ENCODE measurements around the gene NT5C1A.

NT5C1A gene

DNA sequence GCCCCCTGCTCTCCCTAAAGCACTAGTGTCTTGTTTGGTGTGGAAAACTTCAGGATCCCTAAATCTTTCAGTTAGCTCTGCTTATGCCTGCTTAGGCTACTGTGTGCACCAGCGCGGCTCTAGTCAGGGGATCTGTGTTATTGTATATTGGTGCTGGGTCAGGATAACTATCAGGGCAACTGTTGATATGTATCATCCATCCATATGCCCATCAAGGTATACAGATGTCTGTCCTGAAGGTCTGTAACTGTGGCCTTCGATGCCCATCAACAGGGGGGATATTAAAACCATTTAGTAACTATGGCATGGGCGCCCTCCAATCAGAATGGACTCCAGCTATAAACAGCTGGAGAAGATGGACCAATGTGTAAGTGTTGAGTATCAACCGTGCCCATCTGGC lies 12.4 kb downstream of the NT5C1A start:
- no peak for DNase-seq (ENCODE audit: low spot score)

DNA sequence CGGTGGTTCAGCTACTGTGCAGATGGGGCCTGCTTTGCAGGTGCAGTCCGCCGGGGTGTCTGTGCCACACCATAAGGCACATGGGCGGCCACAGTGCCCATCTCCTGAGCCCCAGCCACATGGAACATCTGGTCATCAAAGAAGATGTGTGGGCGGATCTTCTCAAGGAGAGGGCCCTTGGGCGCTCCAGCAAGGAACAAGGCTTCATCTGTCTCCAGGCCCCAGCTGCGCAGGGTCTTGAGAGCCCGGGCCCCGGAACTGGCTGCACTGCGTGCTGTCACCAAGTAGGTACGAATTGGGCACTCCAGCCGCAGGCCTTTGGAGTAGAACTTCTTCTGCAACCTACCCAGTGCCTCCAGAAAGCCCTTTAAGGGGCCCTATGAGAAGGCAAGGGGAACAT lies 12.8 kb downstream of the NT5C1A start:
- no peak for DNase-seq (ENCODE audit: low spot score)

DNA sequence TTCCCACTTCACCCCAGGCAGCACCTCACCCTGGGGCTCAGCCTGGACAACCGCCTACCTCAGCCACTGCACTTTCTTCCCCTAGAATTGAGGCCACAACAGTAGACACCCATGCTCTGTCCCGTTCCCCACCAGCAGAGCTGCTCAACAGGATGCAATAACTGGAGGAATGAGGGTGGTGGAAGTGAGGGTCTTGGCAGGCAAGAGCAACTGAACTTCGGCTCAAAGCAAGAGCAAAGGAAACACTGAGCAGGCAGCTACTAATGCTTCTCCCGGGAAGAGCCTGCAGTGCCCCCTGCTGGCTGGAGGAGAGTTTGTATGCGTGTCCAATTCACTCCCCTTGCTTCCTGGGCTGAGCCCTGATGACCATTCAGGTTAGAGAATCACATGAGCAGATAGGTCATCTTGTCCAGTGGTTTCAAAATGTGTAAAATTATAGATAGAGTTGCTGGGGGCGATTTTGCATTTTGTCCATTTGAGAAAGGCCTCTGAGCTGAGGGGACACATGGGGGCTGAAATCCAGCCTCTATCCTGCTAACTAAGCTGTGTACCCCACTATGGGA lies 13.9 kb downstream of the NT5C1A start:
- peak; percentile 53 for DNase-seq (ENCODE audit: low spot score)

GRCh38 chr1:39657402-39657801 lies 14.5 kb downstream of the NT5C1A start:
- DNase-seq (ENCODE audit: low spot score), result no peak

- no peak for DNase-seq (ENCODE audit: low spot score)
Measured at GRCh38 chr1:39656391-39656790, 15.5 kb downstream of the NT5C1A start.

GRCh38 chr1:39655578-39656268 lies 16.2 kb downstream of the NT5C1A start:
- DNase-seq (ENCODE audit: low spot score), result no peak

GRCh38 chr1:39654291-39654690 lies 17.6 kb downstream of the NT5C1A start:
- no peak for DNase-seq (ENCODE audit: low spot score)

DNA sequence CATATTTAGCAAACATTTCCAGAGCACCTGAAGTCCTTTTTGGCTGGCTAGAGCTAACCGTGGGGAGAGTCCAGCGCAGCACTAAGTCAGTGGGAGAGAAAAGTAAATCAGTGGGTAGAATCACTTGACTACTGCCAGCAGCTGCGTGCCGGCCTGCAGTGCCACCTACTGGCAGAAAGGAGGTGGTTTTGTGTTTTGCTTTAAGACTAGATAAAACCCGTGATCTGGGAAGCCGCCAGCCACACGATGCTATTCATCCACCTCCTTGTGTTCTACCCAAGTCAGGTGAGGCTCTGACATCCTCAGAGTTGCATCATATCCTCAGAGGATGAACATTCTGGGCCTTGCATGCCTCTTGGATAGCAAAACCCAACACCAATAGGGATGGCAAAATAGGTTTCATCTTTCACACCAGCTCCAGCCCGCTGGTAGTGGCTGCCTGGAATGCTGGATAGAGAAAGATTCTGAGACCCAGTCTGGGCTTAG lies 18.3 kb downstream of the NT5C1A start:
- DNase-seq (ENCODE audit: low spot score), result peak; percentile 59

DNA sequence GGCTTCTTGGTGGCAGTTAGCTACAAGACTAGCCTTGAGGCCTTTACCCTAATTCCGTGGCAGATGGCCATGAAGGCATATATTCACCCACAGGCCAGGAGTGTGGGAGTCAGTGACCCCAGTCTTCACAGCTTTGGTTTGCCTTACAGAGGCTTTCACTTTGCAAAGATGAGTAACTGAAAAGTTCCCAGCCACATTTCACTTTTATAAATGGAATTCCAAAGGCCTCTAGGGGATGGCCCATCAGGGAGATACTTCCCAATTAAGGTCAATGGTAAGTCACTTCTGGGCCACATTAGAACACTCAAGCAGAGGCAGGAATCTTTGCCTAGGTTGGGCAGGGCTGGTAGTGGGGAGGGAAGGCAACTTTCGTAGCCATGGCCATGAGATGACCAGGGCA lies 19.4 kb downstream of the NT5C1A start:
- no peak for DNase-seq (ENCODE audit: low spot score)

- DNase-seq (ENCODE audit: low spot score), result no peak
Measured at GRCh38 chr1:39652105-39652504, 19.8 kb downstream of the NT5C1A start.

DNA sequence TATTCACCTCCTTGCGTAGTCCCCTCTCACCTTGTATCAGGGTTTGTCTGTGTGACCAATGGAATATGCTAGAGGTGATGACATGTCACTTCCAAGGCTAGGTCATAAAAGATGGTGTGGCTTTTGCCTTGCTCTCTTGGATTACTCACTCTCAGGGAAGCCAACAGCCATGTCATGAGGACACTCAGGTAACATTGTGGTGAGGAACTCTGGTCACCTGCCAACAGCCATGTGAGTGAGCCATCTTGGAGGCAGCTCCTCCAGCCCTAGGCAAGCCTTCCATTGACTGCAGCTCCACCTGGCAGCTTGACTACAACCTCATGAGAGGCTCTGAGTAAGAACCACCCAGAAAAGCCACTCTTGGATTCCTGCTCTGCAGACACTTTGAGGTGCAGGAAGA lies 21.5 kb downstream of the NT5C1A start:
- DNase-seq (ENCODE audit: low spot score), result no peak

- DNase-seq (ENCODE audit: low spot score), result no peak
Measured at GRCh38 chr1:39649636-39650185, 22.2 kb downstream of the NT5C1A start.

GRCh38 chr1:39648496-39648895 lies 23.4 kb downstream of the NT5C1A start:
- DNase-seq (ENCODE audit: low spot score), result no peak

DNA sequence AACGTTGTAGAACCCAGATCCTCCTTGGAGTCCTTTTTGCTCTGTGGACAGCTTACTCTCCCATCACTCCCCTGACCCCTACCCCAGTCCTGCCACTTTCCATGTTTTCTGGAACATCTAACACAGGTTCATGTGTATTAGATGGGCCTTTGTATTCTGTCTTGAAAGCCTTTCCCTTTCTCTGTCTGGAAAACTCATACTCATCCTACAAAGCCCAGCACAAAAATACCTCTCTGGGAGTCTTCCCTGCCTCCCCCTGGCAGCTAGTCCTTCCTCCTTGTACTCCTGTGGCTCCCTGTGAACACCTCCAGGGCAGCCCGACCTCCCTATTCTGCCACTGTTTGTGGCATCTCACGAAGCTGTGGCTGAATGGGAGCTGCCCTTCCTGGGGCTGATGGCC lies 24.7 kb downstream of the NT5C1A start:
- DNase-seq (ENCODE audit: low spot score), result no peak

- DNase-seq (ENCODE audit: low spot score), result no peak
Measured at GRCh38 chr1:39646232-39647081, 25.4 kb downstream of the NT5C1A start.

GRCh38 chr1:39645411-39646043 lies 26.4 kb downstream of the NT5C1A start:
- no peak for DNase-seq (ENCODE audit: low spot score)

GRCh38 chr1:39643705-39644104 lies 28.2 kb downstream of the NT5C1A start:
- no peak for DNase-seq (ENCODE audit: low spot score)

DNA sequence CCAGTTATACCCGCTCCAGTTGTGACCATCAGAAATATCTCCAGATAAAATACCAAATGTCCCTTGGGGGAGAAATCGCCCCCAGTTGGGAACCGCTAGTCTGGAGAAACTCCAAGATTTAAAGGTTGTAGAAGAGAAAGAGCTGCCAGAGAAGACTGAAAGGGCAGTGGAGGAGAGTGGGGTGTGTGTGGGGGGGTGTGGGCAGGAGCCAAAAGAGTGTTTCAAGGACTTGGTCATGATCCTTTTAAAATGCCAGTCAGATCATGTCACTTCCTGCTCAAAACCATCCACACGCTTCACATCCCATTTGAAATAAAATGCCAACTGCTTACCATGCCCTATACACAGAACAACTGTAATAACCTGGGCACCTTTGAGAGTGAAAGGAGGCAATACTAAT lies 29.1 kb downstream of the NT5C1A start:
- DNase-seq (ENCODE audit: low spot score), result no peak

DNA sequence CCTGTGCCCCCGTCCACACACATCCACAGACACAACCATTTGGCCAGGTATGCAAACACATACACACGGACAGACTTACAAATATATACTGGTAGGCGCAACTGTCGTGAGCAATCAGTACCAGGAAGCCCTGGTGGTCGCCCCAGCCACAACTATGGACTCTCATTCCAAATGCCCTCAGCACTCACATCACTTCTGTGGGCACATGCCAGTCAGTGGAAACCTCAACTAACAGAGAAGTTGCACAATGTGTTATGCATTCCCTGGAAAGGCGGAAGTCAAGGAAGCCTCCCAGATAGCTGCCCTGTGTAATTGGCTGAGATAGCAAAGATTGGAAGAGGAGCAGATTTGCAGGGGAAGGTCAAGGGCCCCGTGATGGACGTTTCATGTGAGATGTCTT lies 31.0 kb downstream of the NT5C1A start:
- no peak for DNase-seq (ENCODE audit: low spot score)

DNA sequence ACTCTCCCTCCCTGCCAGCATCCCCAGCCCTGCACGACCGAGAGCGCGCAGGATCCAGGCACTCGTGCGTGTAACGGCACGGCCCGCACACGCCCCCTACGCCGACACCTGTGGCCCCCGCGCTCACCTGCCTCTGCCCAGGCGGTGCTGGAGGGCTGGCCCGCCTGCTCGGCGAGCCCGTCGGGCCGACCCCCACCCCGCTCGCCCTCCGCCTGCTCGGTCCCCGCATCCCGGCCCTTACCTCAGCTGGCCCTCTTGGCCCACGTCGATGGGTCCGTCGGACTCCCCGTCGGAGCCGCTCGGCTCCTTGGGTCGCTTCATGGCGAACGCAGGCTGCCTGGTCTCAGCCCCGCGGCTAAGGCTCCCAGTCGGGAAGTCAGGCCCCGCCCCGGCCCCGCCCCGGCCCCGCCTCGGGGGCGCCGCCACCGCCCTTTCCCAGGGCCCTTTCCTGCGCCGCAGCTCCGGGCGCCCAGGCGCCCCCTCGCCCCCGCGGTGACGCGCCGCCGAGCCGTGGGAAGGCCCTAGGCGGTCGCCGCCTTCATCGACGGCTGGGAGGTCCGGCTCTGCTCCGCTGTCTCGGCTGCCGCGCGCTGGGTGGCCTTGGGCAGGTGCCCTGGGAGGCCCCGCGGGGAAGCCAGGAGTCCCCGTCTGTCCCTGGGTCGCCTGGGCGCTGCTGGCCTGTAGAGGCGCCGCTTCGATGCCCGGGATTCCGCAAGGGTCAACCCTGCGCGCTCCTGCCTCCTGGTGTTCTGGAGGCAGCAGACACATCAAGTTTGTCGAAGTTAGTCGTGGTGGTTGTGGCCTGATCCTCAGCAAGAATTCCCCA lies 32.4 kb downstream of the NT5C1A start, which contains the start of gene HEYL:
Gene HEYL, minus strand, starts transcription at position 339 of the 826 bp plus-strand sequence. Its CDS starts 18 bp downstream, at position 321.
- DNase-seq (ENCODE audit: low spot score), result no peak

DNA sequence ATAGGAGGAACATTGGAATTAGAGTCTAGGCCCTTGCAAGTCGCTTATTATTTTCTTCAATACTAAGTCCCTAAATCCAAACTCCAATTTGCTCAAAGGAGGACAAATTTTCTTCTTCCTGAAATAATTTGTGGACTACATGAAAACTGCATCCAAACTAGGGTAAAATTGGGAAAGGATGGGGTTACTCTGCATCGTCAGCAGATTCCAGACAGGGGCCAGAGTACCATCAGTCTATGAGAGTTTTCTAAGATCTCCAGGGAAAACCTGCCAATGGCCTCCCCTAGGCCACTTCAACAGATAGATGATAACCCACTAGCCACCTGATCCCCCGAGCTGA lies 33.0 kb downstream of the NT5C1A start:
- no peak for DNase-seq (ENCODE audit: low spot score)

Data from hematopoietic multipotent progenitor cell treated with erythropoietin and hydrocortisone succinate and interleukin-3 and kit ligand, for 17 days (in vitro differentiated cells).